ENCODE measurements around the gene CDH2.

Gene CDH2

DNA sequence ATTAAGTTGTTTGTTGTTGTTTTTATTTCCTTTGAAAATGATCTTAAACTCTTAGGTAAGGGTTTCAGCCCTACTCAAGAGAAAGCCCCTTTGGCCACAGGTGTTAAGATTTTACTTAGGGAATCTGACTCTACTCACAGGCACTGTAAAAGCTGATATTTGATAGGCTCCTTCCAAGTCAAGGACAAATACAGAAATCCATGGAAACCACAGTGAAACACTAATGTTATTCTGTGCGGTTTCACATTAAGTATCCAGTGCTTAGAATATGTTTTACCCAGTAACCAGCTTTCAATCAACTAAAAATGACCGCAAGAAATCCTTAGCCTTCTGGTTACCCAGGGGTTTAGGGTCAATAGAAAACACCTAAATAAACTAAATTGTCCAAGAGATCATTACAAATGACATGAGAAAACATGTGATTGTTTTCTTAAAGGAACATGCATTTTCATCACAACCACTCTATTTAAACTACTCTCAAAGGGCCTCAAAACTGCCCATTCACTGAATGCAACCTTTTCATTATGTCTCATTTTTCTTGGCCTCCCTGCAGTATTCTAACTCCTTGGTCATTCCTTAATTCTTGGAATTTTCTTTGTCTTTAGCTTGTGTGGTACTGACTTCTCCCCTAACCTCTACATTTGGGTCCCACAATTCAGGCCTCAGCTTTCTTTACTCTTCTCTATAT, 56.0 kb downstream of the CDH2 start:
- no peaks in the 10 kb centered on the region for H3K36me3 ChIP-seq (ENCODE audit: control insufficient read depth in 4 of 4, insufficient read depth in 4 of 4, low read length in 3 of 4)
- no peaks in the 10 kb centered on the region for H3K4me1 ChIP-seq (ENCODE audit: control extremely low read depth in 1 of 4, control insufficient read depth in 4 of 4, insufficient read depth in 4 of 4, low read length in 3 of 4)
- H3K4me3 ChIP-seq (ENCODE audit: control insufficient read depth in 1 of 7, extremely low read depth in 1 of 7, insufficient read depth in 4 of 7, low read depth in 2 of 7, low read length in 6 of 7), result no peak overlapping the region
- no peak for DNase-seq
- no peaks in the 10 kb centered on the region for H3K27me3 ChIP-seq (replicated peaks in 2 of 5; ENCODE audit: control insufficient read depth in 4 of 5, insufficient read depth in 5 of 5, low read length in 4 of 5)
- ChIA-PET POLR2A (no interaction called here), CTCF (interaction anchor here (0.8 to 1.1 kb wide), 2 partner anchors 11 kb away, joined by 3 to 4 read pairs; no protein-coding TSS in a partner anchor)
- H3K9me3 ChIP-seq (ENCODE audit: control extremely low read depth in 1 of 5, control insufficient read depth in 4 of 5, insufficient read depth in 2 of 5, low read depth in 1 of 5, low read length in 4 of 5), result no peaks in the 10 kb centered on the region
- WGBS (ENCODE audit: insufficient coverage), result 88% methylated on average over 2 of the region's 2 CpGs
- no peak overlapping the region for H3K27ac ChIP-seq (ENCODE audit: insufficient read depth in 1 of 2, low read depth in 1 of 2, low read length in 2 of 2, poor library complexity in 1 of 2, severe bottlenecking in 2 of 2)

DNA sequence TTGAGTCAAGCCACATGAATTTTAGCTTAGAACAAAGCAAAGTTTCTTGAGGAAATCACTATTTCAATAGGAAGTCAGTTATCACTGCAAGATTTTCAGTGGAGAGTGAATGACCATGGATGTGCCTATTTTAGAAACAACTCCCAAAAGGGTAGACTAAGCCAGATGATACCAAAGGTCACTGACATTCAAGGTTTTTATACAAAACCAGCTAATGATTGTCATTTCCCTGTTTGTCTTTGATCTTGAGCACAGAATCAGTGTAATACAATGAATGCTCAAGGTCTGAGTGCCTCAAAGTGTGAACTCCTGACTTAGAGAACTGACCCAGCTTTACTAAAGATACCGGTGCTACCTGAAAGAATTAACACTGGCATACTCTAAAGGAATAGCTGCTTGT, 60.5 kb downstream of the CDH2 start:
- no peaks in the 10 kb centered on the region for H3K4me1 ChIP-seq (ENCODE audit: control extremely low read depth in 1 of 4, control insufficient read depth in 4 of 4, insufficient read depth in 4 of 4, low read length in 3 of 4)
- no peak for DNase-seq
- ChIA-PET CTCF (no interaction called here), POLR2A (interaction anchor here (0.6 kb wide), 1 partner anchor 537 kb away, joined by 3 read pairs; no protein-coding TSS in a partner anchor)
- no peak overlapping the region for H3K27ac ChIP-seq (ENCODE audit: insufficient read depth in 1 of 2, low read depth in 1 of 2, low read length in 2 of 2, poor library complexity in 1 of 2, severe bottlenecking in 2 of 2)
- no CpG with 5 or more reads among the region's 1 CpG for WGBS (ENCODE audit: insufficient coverage)
- H3K9me3 ChIP-seq (ENCODE audit: control extremely low read depth in 1 of 5, control insufficient read depth in 4 of 5, insufficient read depth in 2 of 5, low read depth in 1 of 5, low read length in 4 of 5), result peaks cover 0 to 1% (median 0%) of the 10 kb centered on the region in 5 experiments
- H3K36me3 ChIP-seq (ENCODE audit: control insufficient read depth in 4 of 4, insufficient read depth in 4 of 4, low read length in 3 of 4), result no peaks in the 10 kb centered on the region
- no peak overlapping the region for H3K4me3 ChIP-seq (ENCODE audit: control insufficient read depth in 1 of 7, extremely low read depth in 1 of 7, insufficient read depth in 4 of 7, low read depth in 2 of 7, low read length in 6 of 7)
- no peaks in the 10 kb centered on the region for H3K27me3 ChIP-seq (replicated peaks in 2 of 5; ENCODE audit: control insufficient read depth in 4 of 5, insufficient read depth in 5 of 5, low read length in 4 of 5)

DNA sequence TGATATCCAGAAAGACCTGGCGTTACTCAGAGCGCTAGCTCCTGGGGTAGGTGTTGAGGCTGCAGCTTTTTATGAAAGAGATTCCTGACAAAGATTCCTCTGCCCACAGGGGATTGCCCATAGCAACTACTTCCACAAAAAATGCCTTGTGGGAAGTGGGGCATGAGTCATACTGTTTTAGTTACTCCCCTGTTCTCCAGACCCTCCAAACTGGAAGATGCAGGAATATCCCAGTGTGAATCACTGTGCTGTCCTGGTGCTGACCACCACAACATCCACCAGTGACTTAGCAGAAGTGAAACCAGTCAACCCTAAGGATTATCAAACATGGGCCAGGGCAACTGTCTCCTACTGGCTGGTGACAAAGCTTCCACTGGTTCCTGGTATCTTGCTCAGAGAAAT, 61.8 kb downstream of the CDH2 start:
- WGBS (ENCODE audit: insufficient coverage), result 90% methylated on average over 2 of the region's 2 CpGs
- no peak for DNase-seq
- Histone ChIP-seq H3K4me1 (ENCODE audit: control extremely low read depth in 1 of 4, control insufficient read depth in 4 of 4, insufficient read depth in 4 of 4, low read length in 3 of 4) (no peaks in the 10 kb centered on the region), H3K27me3 (replicated peaks in 2 of 5; ENCODE audit: control insufficient read depth in 4 of 5, insufficient read depth in 5 of 5, low read length in 4 of 5) (no peaks in the 10 kb centered on the region), H3K36me3 (ENCODE audit: control insufficient read depth in 4 of 4, insufficient read depth in 4 of 4, low read length in 3 of 4) (no peaks in the 10 kb centered on the region), H3K9me3 (ENCODE audit: control extremely low read depth in 1 of 5, control insufficient read depth in 4 of 5, insufficient read depth in 2 of 5, low read depth in 1 of 5, low read length in 4 of 5) (peaks cover 0 to 1% (median 0%) of the 10 kb centered on the region in 5 experiments), H3K27ac (ENCODE audit: insufficient read depth in 1 of 2, low read depth in 1 of 2, low read length in 2 of 2, poor library complexity in 1 of 2, severe bottlenecking in 2 of 2) (no peak overlapping the region), H3K4me3 (ENCODE audit: control insufficient read depth in 1 of 7, extremely low read depth in 1 of 7, insufficient read depth in 4 of 7, low read depth in 2 of 7, low read length in 6 of 7) (no peak overlapping the region)
- POLR2A ChIA-PET, result no interaction called here
- CTCF ChIA-PET, result no interaction called here

DNA sequence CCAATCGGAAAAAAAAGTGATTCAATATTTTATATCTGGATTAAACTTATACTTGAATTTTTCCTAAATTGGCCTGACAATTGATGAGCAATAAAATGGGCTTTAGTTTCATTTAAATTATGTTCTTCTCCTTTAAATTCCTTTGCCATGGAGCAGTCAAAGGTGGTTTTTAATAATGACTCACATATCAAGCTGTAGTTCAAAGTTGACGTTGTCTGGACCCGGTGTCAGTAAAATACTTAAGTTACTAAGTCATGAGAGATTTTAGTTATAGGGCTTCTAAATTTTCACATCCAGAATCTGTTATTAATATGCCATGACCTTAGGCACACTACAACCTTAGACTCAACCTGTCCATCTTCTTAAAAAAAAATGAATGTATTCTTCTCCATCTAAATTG, 62.5 kb downstream of the CDH2 start:
- ChIA-PET CTCF (no interaction called here), POLR2A (no interaction called here)
- WGBS (ENCODE audit: insufficient coverage), result no CpG with 5 or more reads among the region's 3 CpGs
- H3K4me3 ChIP-seq (ENCODE audit: control insufficient read depth in 1 of 7, extremely low read depth in 1 of 7, insufficient read depth in 4 of 7, low read depth in 2 of 7, low read length in 6 of 7), result no peak overlapping the region
- no peaks in the 10 kb centered on the region for H3K36me3 ChIP-seq (ENCODE audit: control insufficient read depth in 4 of 4, insufficient read depth in 4 of 4, low read length in 3 of 4)
- H3K27me3 ChIP-seq (replicated peaks in 2 of 5; ENCODE audit: control insufficient read depth in 4 of 5, insufficient read depth in 5 of 5, low read length in 4 of 5), result no peaks in the 10 kb centered on the region
- H3K27ac ChIP-seq (ENCODE audit: insufficient read depth in 1 of 2, low read depth in 1 of 2, low read length in 2 of 2, poor library complexity in 1 of 2, severe bottlenecking in 2 of 2), result no peak overlapping the region
- no peak for DNase-seq
- H3K4me1 ChIP-seq (ENCODE audit: control extremely low read depth in 1 of 4, control insufficient read depth in 4 of 4, insufficient read depth in 4 of 4, low read length in 3 of 4), result no peaks in the 10 kb centered on the region
- peaks cover 0 to 1% (median 0%) of the 10 kb centered on the region in 5 experiments for H3K9me3 ChIP-seq (ENCODE audit: control extremely low read depth in 1 of 5, control insufficient read depth in 4 of 5, insufficient read depth in 2 of 5, low read depth in 1 of 5, low read length in 4 of 5)

DNA sequence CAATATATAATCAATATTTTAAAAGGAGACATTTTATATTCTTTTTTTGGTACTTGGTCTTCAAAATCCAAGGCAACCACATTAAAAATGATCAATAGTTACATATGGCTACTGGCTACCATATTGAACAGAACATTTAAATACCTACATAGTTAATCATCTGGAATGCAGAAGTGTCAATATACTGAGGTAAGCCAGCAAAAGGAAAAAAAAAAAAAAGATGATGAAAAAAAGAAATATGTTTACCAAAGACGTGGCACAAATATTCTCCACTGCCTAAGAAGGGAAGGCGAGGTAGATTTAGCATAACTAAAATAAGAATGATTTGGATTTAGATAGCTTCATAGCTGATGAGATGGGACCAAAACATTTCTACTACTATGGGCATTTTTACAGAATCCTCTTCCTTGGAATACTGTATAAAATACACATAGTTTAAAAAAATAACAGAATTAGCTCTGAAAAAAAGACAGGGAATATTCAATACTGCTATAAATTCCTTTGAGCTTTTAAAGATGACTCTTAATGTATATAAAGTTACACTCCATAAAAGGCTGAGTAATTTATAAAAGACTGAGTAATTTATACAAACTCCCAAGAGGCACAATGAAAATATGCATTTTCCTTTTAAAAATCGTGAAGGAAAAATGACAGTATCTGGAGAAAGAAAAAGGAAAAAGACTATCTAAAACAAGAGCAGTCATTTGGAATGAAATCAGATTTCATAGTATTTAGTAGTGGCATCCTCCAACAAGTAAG, 63.5 kb downstream of the CDH2 start:
- POLR2A ChIA-PET, result no interaction called here
- H3K27ac ChIP-seq (ENCODE audit: insufficient read depth in 1 of 2, low read depth in 1 of 2, low read length in 2 of 2, poor library complexity in 1 of 2, severe bottlenecking in 2 of 2), result no peak overlapping the region

DNA sequence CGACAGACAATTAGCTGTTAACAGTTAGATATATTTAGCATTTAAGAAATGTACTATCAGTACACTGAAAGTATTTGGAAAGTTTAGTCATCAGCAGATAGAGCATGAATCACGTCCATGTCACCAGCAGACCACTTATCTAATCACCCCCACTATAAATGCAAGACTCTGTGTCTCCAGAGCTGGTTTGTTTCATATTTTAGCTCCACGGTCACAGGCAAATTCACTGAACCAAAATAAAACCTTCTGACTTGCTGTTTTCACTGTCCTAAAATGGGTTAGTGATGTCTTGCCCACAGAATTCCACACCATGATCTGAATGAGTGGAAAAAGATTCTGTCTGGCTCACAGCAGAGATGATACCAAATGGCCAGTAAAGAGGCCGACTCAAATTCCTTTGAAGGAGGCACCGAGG, 64.9 kb downstream of the CDH2 start:
- WGBS (ENCODE audit: insufficient coverage), result 89% methylated on average over 4 of the region's 5 CpGs
- Histone ChIP-seq H3K27me3 (replicated peaks in 2 of 5; ENCODE audit: control insufficient read depth in 4 of 5, insufficient read depth in 5 of 5, low read length in 4 of 5) (no peaks in the 10 kb centered on the region), H3K4me1 (ENCODE audit: control extremely low read depth in 1 of 4, control insufficient read depth in 4 of 4, insufficient read depth in 4 of 4, low read length in 3 of 4) (no peaks in the 10 kb centered on the region), H3K27ac (ENCODE audit: insufficient read depth in 1 of 2, low read depth in 1 of 2, low read length in 2 of 2, poor library complexity in 1 of 2, severe bottlenecking in 2 of 2) (no peak overlapping the region), H3K9me3 (ENCODE audit: control extremely low read depth in 1 of 5, control insufficient read depth in 4 of 5, insufficient read depth in 2 of 5, low read depth in 1 of 5, low read length in 4 of 5) (peaks cover 0 to 1% (median 0%) of the 10 kb centered on the region in 5 experiments), H3K36me3 (ENCODE audit: control insufficient read depth in 4 of 4, insufficient read depth in 4 of 4, low read length in 3 of 4) (no peaks in the 10 kb centered on the region), H3K4me3 (ENCODE audit: control insufficient read depth in 1 of 7, extremely low read depth in 1 of 7, insufficient read depth in 4 of 7, low read depth in 2 of 7, low read length in 6 of 7) (no peak overlapping the region)
- ChIA-PET POLR2A (no interaction called here), CTCF (no interaction called here)
- no peak for DNase-seq

More for the DNA sequence above, 63.5 kb downstream of the CDH2 start:
- DNase-seq, result no peak
- CTCF ChIA-PET, result no interaction called here
- Histone ChIP-seq H3K4me1 (ENCODE audit: control extremely low read depth in 1 of 4, control insufficient read depth in 4 of 4, insufficient read depth in 4 of 4, low read length in 3 of 4) (no peaks in the 10 kb centered on the region), H3K4me3 (ENCODE audit: control insufficient read depth in 1 of 7, extremely low read depth in 1 of 7, insufficient read depth in 4 of 7, low read depth in 2 of 7, low read length in 6 of 7) (no peak overlapping the region), H3K9me3 (ENCODE audit: control extremely low read depth in 1 of 5, control insufficient read depth in 4 of 5, insufficient read depth in 2 of 5, low read depth in 1 of 5, low read length in 4 of 5) (peaks cover 0 to 1% (median 0%) of the 10 kb centered on the region in 5 experiments), H3K27me3 (replicated peaks in 2 of 5; ENCODE audit: control insufficient read depth in 4 of 5, insufficient read depth in 5 of 5, low read length in 4 of 5) (no peaks in the 10 kb centered on the region), H3K36me3 (ENCODE audit: control insufficient read depth in 4 of 4, insufficient read depth in 4 of 4, low read length in 3 of 4) (no peaks in the 10 kb centered on the region)
- 100% methylated on average over 1 of the region's 3 CpGs for WGBS (ENCODE audit: insufficient coverage)

DNA sequence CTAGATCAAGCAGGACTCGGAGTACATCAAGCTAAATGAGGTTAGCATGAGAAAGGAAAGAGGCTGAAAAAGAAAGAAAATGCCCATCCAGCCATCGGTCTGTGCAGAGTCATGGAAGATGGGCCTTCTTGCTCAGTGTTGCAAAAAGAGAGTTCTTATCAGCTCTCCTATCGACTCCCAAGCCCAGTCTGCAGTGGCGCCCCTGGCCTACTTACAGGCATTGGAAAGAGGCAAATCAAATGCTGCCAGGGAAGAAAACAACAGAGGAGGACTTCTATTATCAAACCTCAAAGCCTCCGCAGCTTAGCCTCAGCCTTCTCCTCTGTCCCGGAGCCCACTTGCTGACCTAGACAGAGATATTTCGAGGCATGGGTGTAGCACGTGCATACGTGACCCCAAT, 66.0 kb downstream of the CDH2 start:
- WGBS (ENCODE audit: insufficient coverage), result 96% methylated on average over 9 of the region's 9 CpGs

More for the DNA sequence above, 66.0 kb downstream of the CDH2 start:
- Histone ChIP-seq H3K9me3 (ENCODE audit: control extremely low read depth in 1 of 5, control insufficient read depth in 4 of 5, insufficient read depth in 2 of 5, low read depth in 1 of 5, low read length in 4 of 5) (peaks cover 0 to 1% (median 0%) of the 10 kb centered on the region in 5 experiments), H3K4me1 (ENCODE audit: control extremely low read depth in 1 of 4, control insufficient read depth in 4 of 4, insufficient read depth in 4 of 4, low read length in 3 of 4) (no peaks in the 10 kb centered on the region), H3K27me3 (replicated peaks in 2 of 5; ENCODE audit: control insufficient read depth in 4 of 5, insufficient read depth in 5 of 5, low read length in 4 of 5) (no peaks in the 10 kb centered on the region), H3K4me3 (ENCODE audit: control insufficient read depth in 1 of 7, extremely low read depth in 1 of 7, insufficient read depth in 4 of 7, low read depth in 2 of 7, low read length in 6 of 7) (no peak overlapping the region), H3K36me3 (ENCODE audit: control insufficient read depth in 4 of 4, insufficient read depth in 4 of 4, low read length in 3 of 4) (no peaks in the 10 kb centered on the region), H3K27ac (ENCODE audit: insufficient read depth in 1 of 2, low read depth in 1 of 2, low read length in 2 of 2, poor library complexity in 1 of 2, severe bottlenecking in 2 of 2) (no peak overlapping the region)
- no peak for DNase-seq
- POLR2A ChIA-PET, result no interaction called here
- CTCF ChIA-PET, result interaction anchor here (1.9 kb wide), 1 partner anchor 10 kb away, joined by 4 read pairs; no protein-coding TSS in a partner anchor

Data from common myeloid progenitor, CD34-positive (primary cell).